ENCODE results near the gene ARL16. TPM values are rescaled to one million over a fixed set of nuclear protein-coding genes. Genes with fewer than 3 reads are reported as not detected.

The ARL16 gene
- total RNA-seq, 4 donors from 2014 or later = 29.2 to 45.1 (median 36.2) TPM

DNA sequence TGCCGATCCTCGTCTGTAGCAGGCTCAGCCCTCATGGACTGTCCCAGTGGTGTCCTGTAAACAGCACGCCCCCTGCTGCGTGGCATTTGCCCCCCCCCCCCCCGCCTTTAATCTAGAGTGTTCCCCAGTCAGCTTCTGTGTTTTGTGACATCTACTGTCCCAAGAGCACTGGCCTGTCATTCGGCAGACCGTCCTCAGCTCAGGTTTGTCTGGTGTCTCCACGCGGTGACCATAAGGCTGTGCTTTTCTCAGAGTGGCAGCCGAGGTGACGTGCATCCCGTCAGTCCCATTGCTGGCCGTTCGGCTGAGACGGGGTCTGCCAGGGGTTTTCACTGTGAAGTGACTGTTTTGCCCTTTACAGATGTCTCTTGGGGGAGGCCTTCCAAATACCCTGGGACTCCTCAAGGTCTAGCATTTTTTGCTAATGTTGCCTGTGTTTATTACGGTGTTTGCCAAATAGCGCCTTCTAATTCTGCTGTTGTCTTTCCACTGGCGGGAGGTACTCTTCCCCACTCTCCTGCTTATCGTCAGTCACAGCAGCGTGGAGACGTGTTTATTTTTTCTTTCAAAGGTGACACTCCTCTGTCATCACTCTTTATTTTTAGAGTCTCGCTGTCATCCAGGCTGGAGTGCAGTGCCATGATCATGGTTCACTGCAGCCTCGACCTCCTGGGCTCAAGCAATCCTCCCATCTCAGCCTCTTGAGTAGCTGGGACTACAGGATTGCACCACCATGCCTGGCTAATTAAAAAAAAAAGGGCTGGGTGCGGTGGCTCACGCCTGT lies 13.9 kb upstream of the ARL16 start:
- intact Hi-C loops (cut with DNase I; ENCODE audit: low total_unique reads) = no loop called here
- no peak overlapping the region for H3K4me3 ChIP-seq (ENCODE audit: low read depth, poor library complexity, severe bottlenecking)
- TF ChIP-seq, protein P1, sequence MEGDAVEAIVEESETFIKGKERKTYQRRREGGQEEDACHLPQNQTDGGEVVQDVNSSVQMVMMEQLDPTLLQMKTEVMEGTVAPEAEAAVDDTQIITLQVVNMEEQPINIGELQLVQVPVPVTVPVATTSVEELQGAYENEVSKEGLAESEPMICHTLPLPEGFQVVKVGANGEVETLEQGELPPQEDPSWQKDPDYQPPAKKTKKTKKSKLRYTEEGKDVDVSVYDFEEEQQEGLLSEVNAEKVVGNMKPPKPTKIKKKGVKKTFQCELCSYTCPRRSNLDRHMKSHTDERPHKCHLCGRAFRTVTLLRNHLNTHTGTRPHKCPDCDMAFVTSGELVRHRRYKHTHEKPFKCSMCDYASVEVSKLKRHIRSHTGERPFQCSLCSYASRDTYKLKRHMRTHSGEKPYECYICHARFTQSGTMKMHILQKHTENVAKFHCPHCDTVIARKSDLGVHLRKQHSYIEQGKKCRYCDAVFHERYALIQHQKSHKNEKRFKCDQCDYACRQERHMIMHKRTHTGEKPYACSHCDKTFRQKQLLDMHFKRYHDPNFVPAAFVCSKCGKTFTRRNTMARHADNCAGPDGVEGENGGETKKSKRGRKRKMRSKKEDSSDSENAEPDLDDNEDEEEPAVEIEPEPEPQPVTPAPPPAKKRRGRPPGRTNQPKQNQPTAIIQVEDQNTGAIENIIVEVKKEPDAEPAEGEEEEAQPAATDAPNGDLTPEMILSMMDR (IDR thresholded peaks at IDR 0.05) = no peak
- TF ChIP-seq POLR2A (IDR thresholded peaks at IDR 0.05) = no peak
- no peak for DNase-seq (ENCODE audit: low spot score in 2 of 2)
- WGBS, 2 donors = 84 to 86% methylated on average over 19 to 25 of the region's 25 CpGs

DNA sequence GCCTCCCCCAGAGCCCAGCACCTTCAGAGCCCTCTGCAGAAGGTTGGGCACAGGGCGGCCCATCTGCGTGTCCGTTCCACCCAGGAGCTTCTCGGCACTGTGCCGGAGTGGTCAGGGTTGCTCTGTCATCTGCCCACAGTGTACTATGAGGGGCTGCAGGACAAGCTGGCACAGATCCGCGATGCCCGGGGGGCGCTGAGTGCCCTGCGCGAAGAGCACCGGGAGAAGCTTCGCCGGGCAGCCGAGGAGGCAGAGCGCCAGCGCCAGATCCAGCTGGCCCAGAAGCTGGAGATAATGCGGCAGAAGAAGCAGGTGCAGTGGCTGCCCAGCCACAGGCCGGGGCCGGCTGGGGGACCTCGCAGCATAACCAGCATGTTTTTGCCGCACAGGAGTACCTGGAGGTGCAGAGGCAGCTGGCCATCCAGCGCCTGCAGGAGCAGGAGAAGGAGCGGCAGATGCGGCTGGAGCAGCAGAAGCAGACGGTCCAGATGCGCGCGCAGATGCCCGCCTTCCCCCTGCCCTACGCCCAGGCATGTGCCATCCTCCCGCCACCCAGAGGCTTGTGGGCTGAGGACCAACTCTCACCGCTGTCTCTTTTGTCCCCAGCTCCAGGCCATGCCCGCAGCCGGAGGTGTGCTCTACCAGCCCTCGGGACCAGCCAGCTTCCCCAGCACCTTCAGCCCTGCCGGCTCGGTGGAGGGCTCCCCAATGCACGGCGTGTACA lies 12.8 kb upstream of the ARL16 start:
- no peak for DNase-seq (ENCODE audit: low spot score in 2 of 2)
- intact Hi-C loops (cut with DNase I; ENCODE audit: low total_unique reads) = no loop called here
- no peak for TF ChIP-seq POLR2A (IDR thresholded peaks at IDR 0.05)
- TF ChIP-seq, protein P1 (IDR thresholded peaks at IDR 0.05) = no peak
- no peak overlapping the region for H3K4me3 ChIP-seq (ENCODE audit: low read depth, poor library complexity, severe bottlenecking)
- WGBS, 2 donors = 90 to 94% methylated on average over 33 to 40 of the region's 40 CpGs

DNA sequence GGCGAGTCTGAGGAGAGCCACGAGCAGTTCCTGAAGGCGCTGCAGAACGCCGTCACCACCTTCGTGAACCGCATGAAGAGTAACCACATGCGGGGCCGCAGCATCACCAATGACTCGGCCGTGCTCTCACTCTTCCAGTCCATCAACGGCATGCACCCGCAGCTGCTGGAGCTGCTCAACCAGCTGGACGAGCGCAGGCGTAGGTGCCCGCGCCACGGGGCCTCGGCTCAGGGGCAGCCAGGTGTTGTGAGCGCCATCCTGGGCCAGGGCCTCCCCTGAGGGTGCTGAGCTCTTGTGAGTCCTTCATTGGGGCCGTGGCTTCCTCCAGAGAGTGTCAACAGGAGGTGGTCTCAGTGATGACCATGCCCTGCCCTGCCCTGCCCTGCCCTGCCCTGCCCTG lies 12.2 kb upstream of the ARL16 start:
- TF ChIP-seq, protein P1 (IDR thresholded peaks at IDR 0.05) = no peak
- DNase-seq (ENCODE audit: low spot score in 2 of 2) = no peak
- no peak overlapping the region for H3K4me3 ChIP-seq (ENCODE audit: low read depth, poor library complexity, severe bottlenecking)
- intact Hi-C loops (cut with DNase I; ENCODE audit: low total_unique reads) = no loop called here
- 89 to 90% methylated on average over 4 to 7 of the region's 22 CpGs for WGBS, 2 donors

DNA sequence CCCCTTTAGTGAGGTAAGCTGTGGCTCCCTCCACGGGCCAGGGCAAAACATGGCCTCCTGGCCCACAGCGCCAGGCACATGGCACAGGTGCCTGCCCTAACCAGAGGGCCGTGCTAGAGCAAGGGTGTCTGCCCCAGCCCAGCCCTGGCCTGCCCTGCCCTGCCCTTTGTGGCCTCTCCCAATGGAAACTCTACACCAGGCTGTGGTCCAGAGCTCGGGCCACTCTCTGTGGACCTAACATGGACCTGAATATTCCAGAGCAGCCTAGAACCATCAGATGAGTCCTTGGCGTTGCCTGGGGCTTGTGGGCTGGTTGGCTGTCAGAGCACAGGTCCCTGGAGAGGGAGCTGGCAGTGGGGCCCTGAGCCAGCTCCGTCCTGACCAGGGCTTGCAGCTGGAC lies 11.6 kb upstream of the ARL16 start:
- H3K4me3 ChIP-seq (ENCODE audit: low read depth, poor library complexity, severe bottlenecking) = no peak overlapping the region
- intact Hi-C loops (cut with DNase I; ENCODE audit: low total_unique reads) = no loop called here
- TF ChIP-seq, protein P1 (IDR thresholded peaks at IDR 0.05) = no peak
- no peak for TF ChIP-seq POLR2A (IDR thresholded peaks at IDR 0.05)
- 70 to 79% methylated on average over 4 to 6 of the region's 6 CpGs for WGBS, 2 donors
- DNase-seq (ENCODE audit: low spot score in 2 of 2) = no peak

DNA sequence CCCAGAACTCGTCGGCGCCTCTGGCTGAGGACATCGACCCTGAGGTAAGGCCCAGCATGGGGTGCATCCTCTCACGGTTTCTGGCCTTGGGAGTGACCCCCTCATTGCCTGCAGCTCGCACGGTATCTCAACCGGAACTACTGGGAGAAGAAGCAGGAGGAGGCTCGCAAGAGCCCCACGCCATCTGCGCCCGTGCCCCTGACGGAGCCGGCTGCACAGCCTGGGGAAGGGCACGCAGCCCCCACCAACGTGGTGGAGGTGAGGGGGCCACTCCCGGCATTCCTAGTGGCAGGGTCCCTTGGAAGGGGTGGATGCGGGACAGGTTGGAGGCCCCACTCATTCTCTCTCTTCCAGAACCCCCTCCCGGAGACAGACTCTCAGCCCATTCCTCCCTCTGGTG lies 11.2 kb upstream of the ARL16 start:
- H3K4me3 ChIP-seq (ENCODE audit: low read depth, poor library complexity, severe bottlenecking) = no peak overlapping the region
- 94 to 97% methylated on average over 18 to 19 of the region's 19 CpGs for WGBS, 2 donors
- TF ChIP-seq POLR2A (IDR thresholded peaks at IDR 0.05) = no peak
- TF ChIP-seq, protein P1 (IDR thresholded peaks at IDR 0.05) = no peak
- no peak for DNase-seq (ENCODE audit: low spot score in 2 of 2)
- intact Hi-C loops (cut with DNase I; ENCODE audit: low total_unique reads) = no loop called here
